Anterior cingulate cortex (tissue), 58 donors: ENCODE results near the gene TRIM54.
"Not testable (repeated sequence)": the region's sequence is repeated elsewhere in the genome, so short reads cannot be mapped to it uniquely, and the experiment has no call there.

Experiments used
- DNase-seq, 58 donors: peaks; one replicate each; lab custom pipeline; 2025; lab: John Stamatoyannopoulos, UW

The TRIM54 gene

GRCh38 chr2:27308359-27308881 lies 26.2 kb downstream of the TRIM54 start, which contains the start of gene UCN:
Gene UCN (minus strand): TSS chr2:27308445. CDS start chr2:27307895, 550 bp downstream.
- DNase-seq, result peak in 1 of 58 donors; percentile 5

- DNase-seq, result no peak
These were observed 27.4 kb downstream of the TRIM54 start for GRCh38 chr2:27309651-27310050.

GRCh38 chr2:27312152-27312551 lies 29.9 kb downstream of the TRIM54 start:
- no peak for DNase-seq

- DNase-seq, result no peak
These were observed 31.8 kb downstream of the TRIM54 start for GRCh38 chr2:27313882-27314645.

- DNase-seq, result no peak
These were observed 32.5 kb downstream of the TRIM54 start for GRCh38 chr2:27314709-27315108.

- no peak for DNase-seq
These were observed 32.9 kb downstream of the TRIM54 start for GRCh38 chr2:27315122-27315521.

- peak in 37 of 58 donors; percentile 6 to 82 (median 43) for DNase-seq
These were observed 34.6 kb downstream of the TRIM54 start for GRCh38 chr2:27316655-27317412.

GRCh38 chr2:27319839-27320238 lies 37.6 kb downstream of the TRIM54 start:
- DNase-seq, result not testable (repeated sequence)

GRCh38 chr2:27320958-27321543 lies 38.8 kb downstream of the TRIM54 start:
- DNase-seq, result peak in 2 of 58 donors; percentile 20 to 28

- peak in 3 of 58 donors; percentile 36 to 43 (median 41) for DNase-seq
These were observed 40.1 kb downstream of the TRIM54 start for GRCh38 chr2:27322301-27322765.

- peak; percentile 53 to 95 (median 87) for DNase-seq
These were observed 40.8 kb downstream of the TRIM54 start, which contains the start of gene MPV17 for GRCh38 chr2:27322766-27323595. Gene MPV17 (minus strand): TSS chr2:27323097. CDS start chr2:27322517, 580 bp downstream.

GRCh38 chr2:27323596-27324285 lies 41.5 kb downstream of the TRIM54 start:
- DNase-seq, result no peak

- DNase-seq, result no peak
These were observed 42.5 kb downstream of the TRIM54 start for GRCh38 chr2:27324720-27325119.

GRCh38 chr2:27335311-27335710 lies 53.1 kb downstream of the TRIM54 start:
- no peak for DNase-seq

GRCh38 chr2:27336173-27336572 lies 53.9 kb downstream of the TRIM54 start:
- no peak for DNase-seq

- no peak for DNase-seq
These were observed 65.4 kb downstream of the TRIM54 start for GRCh38 chr2:27347641-27348040.

- no peak for DNase-seq
These were observed 68.0 kb downstream of the TRIM54 start for GRCh38 chr2:27350106-27350693.

- DNase-seq, result no peak
These were observed 69.8 kb downstream of the TRIM54 start for GRCh38 chr2:27351802-27352598.
